ENCODE measurements around the gene AMN1. TPM values are rescaled to one million over a fixed set of nuclear protein-coding genes. Genes with fewer than 3 reads are reported as not detected.
"Not testable (repeated sequence)": the region's sequence is repeated elsewhere in the genome, so short reads cannot be mapped to it uniquely, and the experiment has no call there.

The AMN1 gene
- total RNA-seq, 4 donors from 2014 or later: 3.4 to 16.4 (median 10.5) TPM

DNA sequence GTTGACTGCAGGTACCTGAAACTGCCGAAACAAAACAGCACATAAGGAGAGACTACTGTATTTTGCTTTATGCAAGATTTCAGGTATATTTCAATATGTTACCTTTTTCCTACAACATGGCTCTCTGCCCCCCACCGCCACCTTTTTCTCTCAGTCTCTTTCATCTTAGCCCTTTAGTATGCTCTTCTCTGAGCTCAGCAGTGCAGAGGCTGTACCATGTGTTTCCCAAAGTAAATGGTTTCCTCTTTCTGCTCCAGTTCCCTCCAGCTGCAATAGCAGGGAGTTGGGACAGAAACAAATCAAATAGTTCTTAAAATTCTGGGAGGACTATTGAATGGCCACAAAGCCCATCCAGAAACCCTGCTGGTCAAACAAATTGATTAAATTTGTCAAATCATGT is 4.3 kb downstream of the AMN1 start:
- Histone ChIP-seq H3K9me3 (no peaks in the 10 kb centered on the region), H3K27ac (no peak overlapping the region), H3K4me3 (no peak overlapping the region), H3K4me1 (peaks cover 14% of the 10 kb centered on the region), H3K36me3 (no peaks in the 10 kb centered on the region), H3K27me3 (no peaks in the 10 kb centered on the region)
- TF ChIP-seq CTCF (IDR thresholded peaks at IDR 0.05) (no peak), POLR2AphosphoS5 (IDR thresholded peaks at IDR 0.05) (no peak), EP300 (IDR thresholded peaks at IDR 0.05) (no peak), POLR2A (IDR thresholded peaks at IDR 0.05) (no peak)
- no peak for DNase-seq (ENCODE audit: low spot score in 2 of 2)
- 82% methylated on average over 2 of the region's 2 CpGs for WGBS

GRCh38 chr12:31722580-31722979 is 6.2 kb downstream of the AMN1 start:
- no peak for TF ChIP-seq POLR2A (IDR thresholded peaks at IDR 0.05)
- DNase-seq (ENCODE audit: low spot score in 2 of 2): no peak
- no peak overlapping the region for H3K27ac ChIP-seq
- H3K4me3 ChIP-seq: no peak overlapping the region
- no peaks in the 10 kb centered on the region for H3K27me3 ChIP-seq
- H3K36me3 ChIP-seq: peaks cover 6% of the 10 kb centered on the region
- H3K4me1 ChIP-seq: peaks cover under 1% of the 10 kb centered on the region
- 100% methylated on average over 2 of the region's 2 CpGs for WGBS
- H3K9me3 ChIP-seq: no peaks in the 10 kb centered on the region

- H3K4me3 ChIP-seq; H3K27me3 ChIP-seq; DNase-seq (ENCODE audit: low spot score in 2 of 2); H3K9me3 ChIP-seq; H3K36me3 ChIP-seq; H3K4me1 ChIP-seq; H3K27ac ChIP-seq: not testable (repeated sequence)
- WGBS: 97% methylated on average over 9 of the region's 15 CpGs
Observed at GRCh38 chr12:31718542-31719198, 10.2 kb downstream of the AMN1 start.

- not testable (repeated sequence) for DNase-seq (ENCODE audit: low spot score in 2 of 2); H3K27me3 ChIP-seq; H3K36me3 ChIP-seq; H3K9me3 ChIP-seq; H3K4me3 ChIP-seq; H3K27ac ChIP-seq; H3K4me1 ChIP-seq
- 83% methylated on average over 4 of the region's 4 CpGs for WGBS
Observed at GRCh38 chr12:31716998-31717397, 11.8 kb downstream of the AMN1 start.

DNA sequence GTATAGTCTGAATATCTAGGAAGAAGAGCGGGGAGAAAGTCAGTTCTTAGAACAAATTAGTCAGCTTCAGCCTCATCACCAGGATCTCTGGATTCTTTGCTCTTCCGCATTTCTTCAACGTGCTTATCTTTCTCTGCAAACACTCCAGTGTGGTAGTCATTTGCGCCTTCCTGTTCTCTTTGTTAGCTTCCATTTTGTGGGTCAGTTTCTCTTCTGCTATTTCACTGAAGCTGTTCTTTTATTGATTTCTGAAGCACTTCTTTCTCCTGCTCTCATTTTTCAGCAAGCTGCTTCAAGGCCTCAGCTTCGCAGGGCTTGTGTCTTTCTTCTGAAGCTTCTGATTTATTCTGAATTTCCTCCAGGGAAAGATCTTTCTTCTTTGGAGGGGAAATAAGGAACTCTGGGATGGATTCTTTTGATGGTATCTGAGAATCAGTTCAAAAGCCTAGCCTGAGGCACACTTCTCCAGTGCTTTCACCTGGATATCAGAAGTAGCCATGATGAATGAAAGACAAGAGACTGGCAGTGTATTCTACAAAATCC is 13.5 kb downstream of the AMN1 start:
- no peak for DNase-seq (ENCODE audit: low spot score in 2 of 2)
- H3K9me3 ChIP-seq: no peaks in the 10 kb centered on the region
- H3K4me3 ChIP-seq: no peak overlapping the region
- peak overlapping the region; percentile 21 for H3K27ac ChIP-seq
- 57% methylated on average over 5 of the region's 5 CpGs for WGBS
- H3K27me3 ChIP-seq: no peaks in the 10 kb centered on the region
- H3K4me1 ChIP-seq: no peaks in the 10 kb centered on the region
- H3K36me3 ChIP-seq: peaks cover 6% of the 10 kb centered on the region
- TF ChIP-seq POLR2AphosphoS5 (IDR thresholded peaks at IDR 0.05) (no peak), EP300 (IDR thresholded peaks at IDR 0.05) (no peak), POLR2A (IDR thresholded peaks at IDR 0.05) (no peak), CTCF (IDR thresholded peaks at IDR 0.05) (no peak)

GRCh38 chr12:31714406-31715271 is 14.2 kb downstream of the AMN1 start:
- Histone ChIP-seq H3K27me3 (no peaks in the 10 kb centered on the region), H3K27ac (no peak overlapping the region), H3K4me1 (no peaks in the 10 kb centered on the region), H3K9me3 (no peaks in the 10 kb centered on the region), H3K36me3 (peaks cover 6% of the 10 kb centered on the region), H3K4me3 (no peak overlapping the region)
- no peak for DNase-seq (ENCODE audit: low spot score in 2 of 2)
- WGBS: 91% methylated on average over 3 of the region's 3 CpGs
- TF ChIP-seq POLR2A (IDR thresholded peaks at IDR 0.05) (no peak), CTCF (IDR thresholded peaks at IDR 0.05) (no peak), POLR2AphosphoS5 (IDR thresholded peaks at IDR 0.05) (no peak), EP300 (IDR thresholded peaks at IDR 0.05) (no peak)

All from suprapubic skin (tissue), 4 donors.